K562 (cell line): ENCODE data around the gene GRK1.

Source experiments
- BHLHE40 ChIP-seq: IDR thresholded peaks from 2 replicates; pipeline ENCODE4 v1.6.1; 2011; ENCODE audit warnings: low read length, improper control_type of control experiment
- CEBPB ChIP-seq: fragments of 450-650 bp; IDR thresholded peaks from 2 replicates; pipeline ENCODE4 v1.6.1; 2016; ENCODE audit warnings: missing genetic modification characterization, missing compliant biosample characterization
- ESRRA ChIP-seq: fragments of 450-650 bp; IDR thresholded peaks from 2 replicates; pipeline ENCODE4 v1.6.1; 2014; ENCODE audit warnings: low read depth, mild to moderate bottlenecking, moderate library complexity, borderline replicate concordance
- GABPA ChIP-seq: fragments of 200-800 bp; sonication (Bioruptor generic); conservative IDR thresholded peaks from 2 replicates; pipeline ENCODE4 v1.6.1; 2016; ENCODE audit warnings: low read depth, missing genetic modification characterization, missing compliant biosample characterization
- GTF2F1 ChIP-seq: IDR thresholded peaks from 2 replicates; pipeline ENCODE4 v1.6.1; 2011; ENCODE audit warnings: low read depth, low read length, improper control_type of control experiment
- HMG20A ChIP-seq: fragments of 450-650 bp; formaldehyde crosslinking; conservative IDR thresholded peaks from 2 replicates; pipeline ENCODE4 v1.4.0; 2020; ENCODE audit warnings: mild to moderate bottlenecking, mixed read lengths
- IRF1 ChIP-seq: sonication (generic); formaldehyde crosslinking; IDR thresholded peaks from 2 replicates; pipeline ENCODE4 v1.8.0; 2022; ENCODE audit warnings: missing genetic modification reagents, mild to moderate bottlenecking, borderline replicate concordance
- LEF1 ChIP-seq: fragments of 450-650 bp; IDR thresholded peaks from 2 replicates; pipeline ENCODE4 v1.6.1; 2016; ENCODE audit warnings: mild to moderate bottlenecking
- NBN ChIP-seq: fragments of 450-650 bp; IDR thresholded peaks from 2 replicates; pipeline ENCODE4 v1.6.1; 2016; ENCODE audit warnings: low read depth, mild to moderate bottlenecking
- NFIX ChIP-seq: fragments of 250-450 bp; sonication (Bioruptor Pico); IDR thresholded peaks from 2 replicates; pipeline ENCODE4 v1.4.0; 2020; ENCODE audit warnings: low read depth, mild to moderate bottlenecking, moderate library complexity
- POLR2A ChIP-seq: fragments of 450-650 bp; conservative IDR thresholded peaks from 2 replicates; pipeline ENCODE4 v1.6.1; 2016
- PRPF4 ChIP-seq: fragments of 200-400 bp; formaldehyde crosslinking; IDR thresholded peaks from one replicate; pipeline ENCODE4 v1.6.1; 2017; ENCODE audit warnings: low read length, low read depth, mild to moderate bottlenecking; ENCODE audit not compliant: insufficient read depth, poor library complexity, severe bottlenecking
- RBBP5 ChIP-seq: fragments of 200-600 bp; sonication (generic); IDR thresholded peaks from 2 replicates; pipeline ENCODE4 v1.6.1; 2012; ENCODE audit warnings: borderline replicate concordance, mild to moderate bottlenecking, low read length, control low read depth, inconsistent platforms; ENCODE audit not compliant: insufficient read depth, poor library complexity, severe bottlenecking
- RFX5 ChIP-seq: IDR thresholded peaks from 2 replicates; pipeline ENCODE4 v1.6.1; 2011; ENCODE audit warnings: low read depth, mild to moderate bottlenecking, improper control_type of control experiment, low read length

DNA sequence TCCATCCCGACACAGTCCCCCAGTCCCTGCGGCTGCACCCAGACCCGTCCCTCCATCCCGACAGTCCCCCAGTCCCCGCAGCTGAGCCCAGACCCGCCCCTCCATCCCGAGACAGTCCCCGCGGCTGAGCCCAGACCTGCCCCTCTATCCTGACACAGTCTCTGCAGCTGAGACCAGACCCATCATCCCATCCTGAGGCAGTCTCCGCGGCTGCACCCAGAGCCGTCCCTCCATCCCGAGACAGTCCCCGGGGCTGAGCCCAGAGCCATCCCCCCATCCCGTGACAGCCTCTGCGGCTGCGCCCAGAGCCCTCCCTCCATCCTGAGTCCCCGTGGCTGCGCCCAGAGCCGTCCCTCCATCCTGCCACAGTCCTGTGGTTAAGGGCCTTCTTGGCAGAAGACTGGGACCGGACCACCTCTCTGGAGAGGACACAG, 63.3 kb downstream of the GRK1 start:
- TF ChIP-seq RBBP5 (no peak), CEBPB (no peak), LEF1 (no peak), GABPA (tag) (no peak), PRPF4 (no peak), RFX5 (no peak), NBN (no peak), GTF2F1 (no peak), NFIX (CRISPR knock-in tag) (no peak), IRF1 (CRISPR knock-in tag) (no peak), BHLHE40 (no peak), POLR2A (no peak), ESRRA (no peak), HMG20A (CRISPR knock-in tag) (no peak)
